Measurements from ENCODE around the gene USP36. TPM values are rescaled to one million over a fixed set of nuclear protein-coding genes. Genes with fewer than 3 reads are reported as not detected.

The USP36 gene
- polyA plus RNA-seq, 3 donors, result 4.4 to 30.0 (median 6.1) TPM

- Histone ChIP-seq H3K4me1 (ENCODE audit: control insufficient read depth in 1 of 2, insufficient read depth in 2 of 2, low read length in 2 of 2) (peaks cover 75 to 91% of the 10 kb centered on the region in 2 donors), H3K9me3 (replicated peaks in 1 of 2; ENCODE audit: control insufficient read depth in 1 of 2, insufficient read depth in 1 of 2, low read length in 2 of 2) (no peaks in the 10 kb centered on the region), H3K79me2 (ENCODE audit: insufficient read depth, low read length) (peaks cover 92% of the 10 kb centered on the region), H3K27ac (ENCODE audit: low read depth in 1 of 2, low read length in 2 of 2) (peak overlapping the region; percentile 96 to 98), H3K36me3 (replicated peaks in 1 of 2; ENCODE audit: control insufficient read depth in 1 of 2, insufficient read depth in 2 of 2, low read length in 2 of 2) (peaks cover 10 to 38% of the 10 kb centered on the region in 2 donors), H4K20me1 (ENCODE audit: insufficient read depth, low read length) (peaks cover 60% of the 10 kb centered on the region), H2AFZ (ENCODE audit: insufficient read depth, low read depth, low read length, poor library complexity, severe bottlenecking) (peak overlapping the region; percentile 46), H3K27me3 (ENCODE audit: control insufficient read depth in 2 of 2, insufficient read depth in 2 of 2, low read length in 2 of 2) (no peaks in the 10 kb centered on the region), H3K9ac (ENCODE audit: insufficient read depth, low read length, poor library complexity, severe bottlenecking) (peak overlapping the region; percentile 83), H3K4me3 (replicated peaks in 1 of 3; ENCODE audit: low read depth in 2 of 3, low read length in 3 of 3) (peak overlapping the region in 2 of 3 experiments; percentile 14 to 59), H3K4me2 (replicated peaks; ENCODE audit: extremely low read depth, low read length, poor library complexity, severe bottlenecking) (peak overlapping the region; percentile 71)
- 2% methylated on average over 21 of the region's 24 CpGs for WGBS (ENCODE audit: insufficient coverage)
- H3K4me1 Mint-ChIP-seq, result peaks cover 76% of the 10 kb centered on the region
- peaks cover 0 to 2% (median 2%) of the 10 kb centered on the region in 3 donors for H3K27me3 Mint-ChIP-seq (ENCODE audit: low read depth in 3 of 3)
- H3K36me3 Mint-ChIP-seq, result peaks cover 40 to 60% of the 10 kb centered on the region in 2 donors
- peak overlapping the region; percentile 70 to 79 for H3K4me3 Mint-ChIP-seq
- intact Hi-C loops (cut with micrococcal nuclease), result loop anchor here (1.0 to 5.0 kb wide), 3 partner anchors 21 to 39 kb away; no protein-coding TSS in a partner anchor
- DNase-seq, result peak; percentile 78 to 88 (median 86)
- TF ChIP-seq, protein P1, sequence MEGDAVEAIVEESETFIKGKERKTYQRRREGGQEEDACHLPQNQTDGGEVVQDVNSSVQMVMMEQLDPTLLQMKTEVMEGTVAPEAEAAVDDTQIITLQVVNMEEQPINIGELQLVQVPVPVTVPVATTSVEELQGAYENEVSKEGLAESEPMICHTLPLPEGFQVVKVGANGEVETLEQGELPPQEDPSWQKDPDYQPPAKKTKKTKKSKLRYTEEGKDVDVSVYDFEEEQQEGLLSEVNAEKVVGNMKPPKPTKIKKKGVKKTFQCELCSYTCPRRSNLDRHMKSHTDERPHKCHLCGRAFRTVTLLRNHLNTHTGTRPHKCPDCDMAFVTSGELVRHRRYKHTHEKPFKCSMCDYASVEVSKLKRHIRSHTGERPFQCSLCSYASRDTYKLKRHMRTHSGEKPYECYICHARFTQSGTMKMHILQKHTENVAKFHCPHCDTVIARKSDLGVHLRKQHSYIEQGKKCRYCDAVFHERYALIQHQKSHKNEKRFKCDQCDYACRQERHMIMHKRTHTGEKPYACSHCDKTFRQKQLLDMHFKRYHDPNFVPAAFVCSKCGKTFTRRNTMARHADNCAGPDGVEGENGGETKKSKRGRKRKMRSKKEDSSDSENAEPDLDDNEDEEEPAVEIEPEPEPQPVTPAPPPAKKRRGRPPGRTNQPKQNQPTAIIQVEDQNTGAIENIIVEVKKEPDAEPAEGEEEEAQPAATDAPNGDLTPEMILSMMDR (IDR thresholded peaks at IDR 0.05), result peak; percentile 8
- H3K27ac Mint-ChIP-seq, result peak overlapping the region; percentile 97 to 99 (median 98)
- peaks cover 0 to 1% (median 0%) of the 10 kb centered on the region in 7 donors for H3K9me3 Mint-ChIP-seq
Observed at GRCh38 chr17:78883533-78884131, 43.0 kb upstream of the USP36 start.

DNA sequence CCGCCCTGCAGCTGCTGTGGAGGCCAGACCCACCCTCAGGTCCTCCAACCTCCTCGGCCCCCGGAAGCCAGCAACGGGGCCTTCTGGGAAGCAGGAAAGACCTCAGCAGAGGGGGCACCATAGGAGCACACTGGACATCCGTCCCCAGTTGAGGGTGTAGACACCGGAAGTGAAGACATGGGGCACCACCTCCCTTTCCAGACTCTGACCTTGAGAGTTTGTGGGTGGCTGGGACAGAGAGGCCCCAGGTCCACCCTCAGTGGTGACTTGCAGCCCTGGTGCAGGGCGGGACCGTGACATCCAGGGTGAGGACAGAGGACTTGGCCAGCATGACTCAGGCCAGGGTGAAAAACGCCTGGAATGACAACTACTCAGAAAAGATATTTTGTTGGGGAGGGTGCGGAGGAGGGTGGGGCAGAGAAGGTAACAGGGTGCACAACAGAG is 42.5 kb upstream of the USP36 start:
- Histone ChIP-seq H3K4me3 (replicated peaks in 1 of 3; ENCODE audit: low read depth in 2 of 3, low read length in 3 of 3) (peak overlapping the region in 1 of 3 experiments; percentile 59), H3K27ac (ENCODE audit: low read depth in 1 of 2, low read length in 2 of 2) (peak overlapping the region; percentile 96 to 98), H3K9ac (ENCODE audit: insufficient read depth, low read length, poor library complexity, severe bottlenecking) (peak overlapping the region; percentile 83), H3K27me3 (ENCODE audit: control insufficient read depth in 2 of 2, insufficient read depth in 2 of 2, low read length in 2 of 2) (no peaks in the 10 kb centered on the region), H3K36me3 (replicated peaks in 1 of 2; ENCODE audit: control insufficient read depth in 1 of 2, insufficient read depth in 2 of 2, low read length in 2 of 2) (peaks cover 10 to 43% of the 10 kb centered on the region in 2 donors), H3K9me3 (replicated peaks in 1 of 2; ENCODE audit: control insufficient read depth in 1 of 2, insufficient read depth in 1 of 2, low read length in 2 of 2) (no peaks in the 10 kb centered on the region), H3K4me2 (replicated peaks; ENCODE audit: extremely low read depth, low read length, poor library complexity, severe bottlenecking) (peak overlapping the region; percentile 71), H4K20me1 (ENCODE audit: insufficient read depth, low read length) (peaks cover 64% of the 10 kb centered on the region), H3K79me2 (ENCODE audit: insufficient read depth, low read length) (peaks cover 92% of the 10 kb centered on the region), H3K4me1 (ENCODE audit: control insufficient read depth in 1 of 2, insufficient read depth in 2 of 2, low read length in 2 of 2) (peaks cover 71 to 86% of the 10 kb centered on the region in 2 donors), H2AFZ (ENCODE audit: insufficient read depth, low read depth, low read length, poor library complexity, severe bottlenecking) (peak overlapping the region; percentile 46)
- Mint-ChIP-seq H3K4me1 (peaks cover 72% of the 10 kb centered on the region), H3K27ac (peak overlapping the region; percentile 97 to 99 (median 98)), H3K27me3 (ENCODE audit: low read depth in 3 of 3) (peaks cover 0 to 2% (median 2%) of the 10 kb centered on the region in 3 donors), H3K9me3 (peaks cover 0 to 2% (median 0%) of the 10 kb centered on the region in 7 donors), H3K36me3 (peaks cover 42 to 60% of the 10 kb centered on the region in 2 donors), H3K4me3 (peak overlapping the region; percentile 70 to 79)
- peak; percentile 96 to 98 (median 97) for DNase-seq
- TF ChIP-seq, protein P1 (IDR thresholded peaks at IDR 0.05), result no peak
- 2% methylated on average over 6 of the region's 10 CpGs for WGBS (ENCODE audit: insufficient coverage)
- intact Hi-C loops (cut with micrococcal nuclease), result loop anchor here (1.0 to 5.0 kb wide), 3 partner anchors 21 to 39 kb away; no protein-coding TSS in a partner anchor

Data from CD14-positive monocyte (primary cell).